Measurements from ENCODE around the gene CCDC190. TPM values are rescaled to one million over a fixed set of nuclear protein-coding genes. Genes with fewer than 3 reads are reported as not detected.

Gene CCDC190
- total and polyA plus RNA-seq, 2 of the 8 experiments (the other 6 are each of a cell fraction or from before 2014, with no cell fraction given), result not detected

GRCh38 chr1:162904579-162904978 is 43.6 kb upstream of the CCDC190 start:
- Histone ChIP-seq H2BK12ac (ENCODE audit: low read depth, low read length) (no peak overlapping the region), H2BK15ac (ENCODE audit: low read length) (no peak overlapping the region), H3K4me3 (ENCODE audit: extremely low read depth in 1 of 4, insufficient read depth in 2 of 4, low read depth in 3 of 4, low read length in 4 of 4) (no peak overlapping the region), H4K91ac (replicated peaks; ENCODE audit: insufficient read length, low read length) (no peak overlapping the region), H3K4ac (replicated peaks; ENCODE audit: insufficient read length, low read depth, low read length) (no peak overlapping the region), H3K27me3 (replicated peaks in 1 of 4; ENCODE audit: control insufficient read depth in 3 of 4, extremely low read depth in 1 of 4, insufficient read depth in 3 of 4, low read length in 3 of 4) (no peaks in the 10 kb centered on the region), H3K14ac (ENCODE audit: insufficient read length) (no peak overlapping the region), H3K23me2 (ENCODE audit: low read depth, low read length) (no peaks in the 10 kb centered on the region; the same call in 1 of the 2 replicates), H3K4me2 (ENCODE audit: insufficient read depth in 1 of 2, low read depth in 2 of 2, low read length in 2 of 2) (no peak overlapping the region), H3K9me3 (ENCODE audit: insufficient read depth in 2 of 2, low read depth in 1 of 2, low read length in 1 of 2) (no peaks in the 10 kb centered on the region), H3K18ac (ENCODE audit: extremely low read depth, low read length) (no peak overlapping the region), H3K4me1 (replicated peaks in 1 of 4; ENCODE audit: control insufficient read depth in 3 of 4, insufficient read depth in 4 of 4, low read length in 3 of 4) (no peaks in the 10 kb centered on the region), H2AFZ (ENCODE audit: low read length) (peak overlapping the region; percentile 92), H3K23ac (ENCODE audit: insufficient read length) (no peak overlapping the region), H3K36me3 (ENCODE audit: control insufficient read depth in 2 of 4, insufficient read depth in 4 of 4, low read length in 3 of 4) (no peaks in the 10 kb centered on the region), H2BK120ac (replicated peaks; ENCODE audit: low read depth, low read length) (no peak overlapping the region), H2BK5ac (ENCODE audit: low read depth, low read length) (no peak overlapping the region), H4K5ac (ENCODE audit: insufficient read length, low read depth, low read length) (no peak overlapping the region), H3K79me2 (ENCODE audit: control insufficient read depth in 1 of 2, insufficient read depth in 2 of 2, low read length in 2 of 2) (no peaks in the 10 kb centered on the region), H3K9ac (replicated peaks in 1 of 4; ENCODE audit: extremely low read depth in 1 of 4, low read depth in 3 of 4, low read length in 3 of 4) (no peak overlapping the region), H4K20me1 (replicated peaks in 1 of 2; ENCODE audit: control insufficient read depth in 1 of 2, insufficient read depth in 2 of 2, low read length in 2 of 2) (no peaks in the 10 kb centered on the region), H3K56ac (replicated peaks; ENCODE audit: insufficient read length, low read depth, low read length) (no peak overlapping the region), H2AK5ac (ENCODE audit: low read depth, low read length) (no peak overlapping the region), H3K27ac (ENCODE audit: low read depth, low read length) (no peak overlapping the region), H4K8ac (ENCODE audit: extremely low read depth, insufficient read depth, low read length) (no peak overlapping the region), H3K79me1 (ENCODE audit: low read depth, low read length) (no peaks in the 10 kb centered on the region), H2BK20ac (ENCODE audit: low read length) (no peak overlapping the region)
- CTCF ChIA-PET (ENCODE audit: partially characterized antibody), result interaction anchor here (0.7 to 2.1 kb wide), 5 partner anchors 10 to 412 kb away, joined by 3 to 8 read pairs (median 3); no protein-coding TSS in a partner anchor
- WGBS, 2 experiments (ENCODE audit: extremely low coverage in 1 of 2, insufficient coverage in 1 of 2, insufficient read length in 1 of 2, insufficient replicate concordance in 2 of 2, low coverage in 1 of 2, low lambda C conversion rate in 2 of 2, missing lambda C conversion rate in 1 of 2), result 88% methylated on average over 4 of the region's 4 CpGs; no CpG with 5 or more reads in 1 of the 2 experiments
- no peak for FAIRE-seq
- TF ChIP-seq CTCF (IDR thresholded peaks at IDR 0.05; ENCODE audit: control extremely low read depth in 1 of 3, insufficient read depth in 1 of 3, low read depth in 1 of 3, low read length in 3 of 3), result no peak
- no peak for TF ChIP-seq BACH1 (IDR thresholded peaks at IDR 0.05; ENCODE audit: low read length)
- no peak for TF ChIP-seq MAX (IDR thresholded peaks at IDR 0.05)
- TF ChIP-seq SP2 (IDR thresholded peaks at IDR 0.05; ENCODE audit: low read length), result no peak
- no peak for TF ChIP-seq POLR2AphosphoS5 (IDR thresholded peaks at IDR 0.05; ENCODE audit: low read depth, low read length)
- TF ChIP-seq POLR2A (IDR thresholded peaks at IDR 0.05; ENCODE audit: control extremely low read depth in 1 of 2, low read depth in 2 of 2, low read length in 2 of 2), result no peak
- TF ChIP-seq HDAC2 (IDR thresholded peaks at IDR 0.05; ENCODE audit: borderline replicate concordance in 1 of 2, low read depth in 2 of 2, low read length in 2 of 2), result no peak
- TF ChIP-seq RFX5 (IDR thresholded peaks at IDR 0.05; ENCODE audit: borderline replicate concordance, low read depth, low read length), result no peak
- TF ChIP-seq ATF3 (IDR thresholded peaks at IDR 0.05; ENCODE audit: insufficient read depth, low read depth, low read length), result no peak
- no peak for TF ChIP-seq FOSL1 (IDR thresholded peaks at IDR 0.05; ENCODE audit: insufficient read depth, low read depth, low read length)
- no peak for DNase-seq (ENCODE audit: low read depth in 1 of 2, low spot score in 2 of 2)
- POLR2A ChIA-PET (ENCODE audit: partially characterized antibody), result no interaction called here
